SK-MEL-5 (cell line): ENCODE results near the gene TMED4. TPM values are rescaled to one million over a fixed set of nuclear protein-coding genes. Genes with fewer than 3 reads are reported as not detected.

Experiments used
- DNase-seq: peaks from one replicate; pipeline ENCODE4 v3.0.0-alpha.2; 2016; ENCODE audit warnings: low read depth, low spot score
- in situ Hi-C: cut with HindIII; loops from 2 replicates; pipeline ENCODE4 v1.10.0; 2016; ENCODE audit warnings: low sequenced_read_pairs, high pct_unique_total_duplicates, low pct_unique_long_range_greater_than_20kb
- total RNA-seq: library from RNA; depleted of rRNA; stranded (reverse); fragments of >200 nt; shearing (Covaris generic); gene quantifications from 2 replicates; pipeline ENCODE4 v1.2.3, GENCODE V29; 2014; rRNA removed

TMED4 gene
- total RNA-seq, 1 experiment from 2014 or later: 177 TPM

- in situ Hi-C loops: no loop called here
- DNase-seq: peak; percentile 87
These were observed 47.5 kb downstream of the TMED4 start for GRCh38 chr7:44534501-44534900.

GRCh38 chr7:44534087-44534486, 47.9 kb downstream of the TMED4 start:
- in situ Hi-C loops: no loop called here
- DNase-seq: no peak

GRCh38 chr7:44533301-44534055, 48.6 kb downstream of the TMED4 start:
- in situ Hi-C loops: no loop called here
- no peak for DNase-seq

GRCh38 chr7:44531421-44532380, 50.3 kb downstream of the TMED4 start:
- in situ Hi-C loops: no loop called here
- no peak for DNase-seq

GRCh38 chr7:44530990-44531389, 51.0 kb downstream of the TMED4 start:
- DNase-seq: no peak
- in situ Hi-C loops: no loop called here

Other genes with a start within 250 kb of the TMED4 start
- 80.5 and 98.2 TPM in 2 replicates for gene NUDCD3, start 91.6 kb downstream of the TMED4 start, total RNA-seq
- gene NPC1L1, start 40.9 kb downstream of the TMED4 start, total RNA-seq: not detected in 2 replicates
- 131 and 138 TPM in 2 replicates for gene DDX56, start 8.3 kb downstream of the TMED4 start, total RNA-seq
- gene OGDH, start 24.4 kb upstream of the TMED4 start, total RNA-seq: 28.5 and 35.3 TPM in 2 replicates
- 5.3 and 5.4 TPM in 2 replicates for gene ZMIZ2, start 166.6 kb upstream of the TMED4 start, total RNA-seq
- 8,852 and 9,543 TPM in 2 replicates for gene PPIA, start 214.4 kb upstream of the TMED4 start, total RNA-seq